COR-L47 (cell line): ENCODE measurements around the gene MTNR1B.
A peak's percentile ranks its signal among the peaks of the same experiment; 100 is the strongest.

Experiments used
- DNase-seq: peaks from one replicate; lab custom pipeline; 2025; lab: John Stamatoyannopoulos, UW

Gene MTNR1B

DNA sequence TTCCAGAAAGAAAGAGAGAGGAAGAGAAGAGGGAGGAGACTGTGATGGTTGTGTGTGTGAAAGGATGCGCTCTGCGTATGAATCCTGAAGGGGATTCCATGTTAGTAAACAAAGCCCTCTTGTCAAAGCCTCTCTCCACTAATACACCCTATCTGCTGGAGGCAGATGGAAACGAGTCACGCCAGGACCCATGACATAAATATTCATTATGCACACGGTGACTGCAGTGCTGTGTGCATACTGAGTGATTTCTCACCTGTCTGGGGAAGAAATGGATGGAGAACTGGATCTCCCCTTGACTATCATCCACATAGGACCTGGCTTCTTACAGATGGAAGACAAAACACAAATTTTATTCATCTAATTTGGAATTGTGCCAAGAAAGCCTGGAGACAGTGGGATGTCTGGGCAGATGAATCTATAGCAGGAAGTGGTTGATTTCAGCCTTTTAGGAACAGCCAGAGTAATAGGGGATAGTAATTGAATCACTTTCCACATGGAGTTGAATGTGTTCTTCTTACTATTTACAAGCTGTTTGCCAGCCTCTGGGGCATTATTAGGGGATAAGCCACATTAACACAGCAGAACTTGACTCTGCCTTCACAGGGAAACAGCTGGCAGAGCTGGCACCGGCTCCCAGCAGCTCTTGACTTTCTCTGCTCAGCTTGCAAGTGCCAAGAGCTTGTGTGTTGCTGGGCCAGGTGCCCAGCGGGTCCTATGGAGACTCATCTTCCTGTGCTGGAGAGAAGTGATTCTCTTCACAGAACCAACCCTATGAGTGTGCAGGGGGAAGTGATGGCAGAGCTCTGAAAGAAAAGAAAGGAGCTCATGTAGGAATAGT is 9.0 kb downstream of the MTNR1B start:
- DNase-seq, result peak; percentile 85

DNA sequence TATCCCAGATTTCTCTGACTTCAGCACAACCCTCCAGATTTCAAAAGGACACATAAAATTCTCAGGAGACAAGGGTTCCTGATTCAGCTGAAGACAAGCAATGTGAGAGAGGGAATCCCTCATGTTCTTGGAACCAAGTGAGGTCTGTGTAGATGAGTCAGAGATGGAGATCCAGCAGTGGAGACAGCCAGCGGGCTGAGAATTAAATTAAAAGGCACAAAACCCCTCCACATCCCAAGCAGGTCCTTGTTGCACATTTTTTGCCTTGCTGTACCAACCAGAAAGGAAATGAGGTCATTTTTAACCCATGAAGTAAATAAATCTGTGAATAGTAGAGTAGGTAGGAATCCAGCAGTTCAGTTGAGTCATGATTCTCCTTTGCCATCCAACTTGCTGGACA is 9.7 kb downstream of the MTNR1B start:
- DNase-seq, result no peak

DNA sequence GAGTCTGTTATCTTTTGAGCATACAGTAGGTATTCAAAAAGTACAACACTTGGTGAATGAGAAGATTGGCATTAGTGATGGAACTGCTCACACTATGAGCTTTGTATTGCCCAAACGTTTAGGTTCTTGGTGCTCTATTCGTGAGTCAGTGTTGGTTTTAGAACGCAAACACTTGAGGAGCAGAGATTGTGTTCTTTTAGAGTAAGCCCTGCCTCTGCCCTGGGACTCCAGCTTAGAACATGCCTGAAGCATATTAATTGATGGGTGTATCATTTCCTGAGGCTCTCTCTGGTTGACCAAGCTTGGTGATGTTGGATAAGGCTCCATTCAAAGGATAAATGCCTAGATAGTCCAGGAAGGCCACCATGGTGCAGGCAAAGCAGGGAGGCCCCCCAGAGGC is 10.9 kb downstream of the MTNR1B start:
- DNase-seq, result no peak

DNA sequence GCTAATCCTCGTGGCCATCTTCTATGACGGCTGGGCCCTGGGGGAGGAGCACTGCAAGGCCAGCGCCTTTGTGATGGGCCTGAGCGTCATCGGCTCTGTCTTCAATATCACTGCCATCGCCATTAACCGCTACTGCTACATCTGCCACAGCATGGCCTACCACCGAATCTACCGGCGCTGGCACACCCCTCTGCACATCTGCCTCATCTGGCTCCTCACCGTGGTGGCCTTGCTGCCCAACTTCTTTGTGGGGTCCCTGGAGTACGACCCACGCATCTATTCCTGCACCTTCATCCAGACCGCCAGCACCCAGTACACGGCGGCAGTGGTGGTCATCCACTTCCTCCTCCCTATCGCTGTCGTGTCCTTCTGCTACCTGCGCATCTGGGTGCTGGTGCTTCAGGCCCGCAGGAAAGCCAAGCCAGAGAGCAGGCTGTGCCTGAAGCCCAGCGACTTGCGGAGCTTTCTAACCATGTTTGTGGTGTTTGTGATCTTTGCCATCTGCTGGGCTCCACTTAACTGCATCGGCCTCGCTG is 12.1 kb downstream of the MTNR1B start:
- DNase-seq, result no peak

DNA sequence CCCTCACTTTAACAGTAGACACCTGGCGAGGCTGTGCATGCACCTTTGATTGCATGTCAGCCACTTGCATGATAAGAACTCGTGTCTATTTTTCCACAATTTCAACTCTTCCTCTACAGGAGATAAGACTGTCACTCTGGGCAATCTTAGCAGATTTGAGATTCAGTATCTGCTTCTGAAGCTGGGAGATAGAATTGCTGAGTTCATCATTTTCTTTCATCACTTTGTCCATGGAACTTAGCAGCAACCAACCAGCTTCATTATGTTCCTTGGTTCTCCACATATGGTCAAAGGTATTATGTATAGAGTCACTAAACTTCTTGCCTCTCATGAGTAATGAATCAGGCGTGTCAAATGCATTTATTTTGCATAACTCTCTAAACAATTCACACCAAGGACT is 17.1 kb downstream of the MTNR1B start:
- no peak for DNase-seq

DNA sequence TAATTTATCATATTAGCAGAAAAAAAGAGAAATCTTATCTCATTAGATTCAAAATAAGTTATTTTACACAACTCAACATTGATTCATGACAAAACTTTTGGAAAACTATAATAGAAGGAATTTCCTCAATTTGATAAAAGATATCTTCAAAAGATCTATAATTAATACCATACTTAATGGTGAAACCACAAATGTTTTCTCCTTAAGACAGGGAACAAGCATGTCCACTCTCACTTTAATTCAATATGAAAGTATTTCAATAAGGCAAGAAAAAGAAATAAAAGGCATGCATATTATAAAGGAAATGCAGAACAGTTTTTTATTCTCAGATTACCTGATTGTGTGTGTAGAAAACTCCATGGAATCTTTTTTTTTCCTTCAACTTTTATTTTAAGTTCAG is 23.6 kb downstream of the MTNR1B start:
- DNase-seq, result no peak

DNA sequence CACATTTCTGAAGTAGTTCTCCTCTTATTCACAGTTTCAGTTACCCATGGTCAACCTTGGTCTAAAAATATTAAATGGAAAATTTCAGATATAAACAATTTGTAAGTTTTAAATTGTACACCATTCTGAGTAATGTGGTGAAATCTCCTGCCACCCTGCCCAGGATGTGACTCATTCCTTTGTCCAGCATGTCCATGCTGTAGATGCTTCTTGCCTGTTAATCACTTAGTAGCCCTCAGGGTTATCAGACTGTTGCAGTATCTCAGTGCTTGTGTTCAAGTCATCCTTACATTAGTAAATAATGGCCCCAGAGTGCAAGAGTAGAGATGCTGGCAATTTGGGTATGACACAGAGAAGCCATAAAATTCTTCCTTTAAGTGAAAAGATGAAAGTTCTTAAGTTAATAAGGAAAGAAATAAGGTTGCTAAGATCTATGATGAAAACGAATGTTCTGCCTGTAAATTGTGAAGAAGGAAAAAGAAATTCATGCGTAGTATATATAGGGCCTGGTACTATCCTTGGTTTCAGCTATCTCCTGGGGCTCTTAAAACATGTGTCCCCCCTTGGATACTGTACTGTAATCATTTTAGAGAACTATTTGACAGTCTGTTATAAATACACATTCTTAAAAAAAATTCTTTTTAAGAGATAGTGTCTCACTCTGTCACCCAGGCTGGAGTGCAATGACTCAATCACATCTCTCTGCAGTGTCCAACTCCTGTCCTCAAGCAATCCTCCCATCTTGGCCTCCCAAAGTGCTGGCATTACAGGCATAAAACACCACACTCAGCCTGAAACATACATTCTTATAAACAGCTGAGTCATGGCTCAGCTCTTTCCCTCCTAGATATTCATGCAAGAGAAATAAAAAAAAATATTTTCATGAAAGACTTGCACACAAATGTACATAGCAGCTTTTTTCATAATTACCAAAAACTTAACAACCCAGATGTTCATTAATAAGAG is 31.3 kb downstream of the MTNR1B start:
- DNase-seq, result no peak

DNA sequence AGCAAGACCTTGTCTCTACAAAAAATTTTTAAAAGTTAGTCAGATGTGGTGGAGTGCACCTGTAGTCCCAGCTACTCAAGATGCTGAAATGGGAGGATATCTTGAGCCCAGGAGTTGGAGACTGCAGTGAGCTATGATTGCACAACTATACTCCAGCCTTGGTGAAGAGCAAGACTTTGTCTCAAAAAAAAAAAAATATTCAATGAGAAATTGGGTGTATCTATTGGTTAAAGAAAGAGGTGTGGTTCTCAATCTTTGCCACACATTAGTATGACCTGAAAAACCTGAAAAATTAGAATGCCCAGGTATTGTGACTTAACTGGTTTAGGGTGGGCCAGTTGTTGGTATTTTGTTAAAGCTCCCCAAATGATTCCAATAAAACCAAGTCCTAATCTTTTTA is 32.4 kb downstream of the MTNR1B start:
- no peak for DNase-seq

DNA sequence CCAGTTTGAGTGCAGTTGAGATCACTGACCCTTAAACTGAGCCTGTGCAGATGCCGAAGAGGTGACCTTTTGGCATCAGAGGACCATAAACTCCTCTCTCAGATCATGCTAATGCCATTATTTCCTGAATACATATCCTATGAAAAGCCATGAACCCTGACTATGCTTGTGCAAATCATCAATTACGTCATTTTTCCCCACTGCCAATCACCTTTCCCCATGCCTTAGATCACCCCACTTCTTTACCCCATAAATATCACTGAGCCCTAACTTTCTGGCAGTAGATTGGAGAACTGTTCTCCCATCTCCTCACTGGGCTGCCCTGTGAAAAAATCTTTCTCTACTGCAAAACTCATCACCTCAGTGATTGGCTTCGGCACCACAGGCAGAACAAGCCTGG is 32.9 kb downstream of the MTNR1B start:
- no peak for DNase-seq

DNA sequence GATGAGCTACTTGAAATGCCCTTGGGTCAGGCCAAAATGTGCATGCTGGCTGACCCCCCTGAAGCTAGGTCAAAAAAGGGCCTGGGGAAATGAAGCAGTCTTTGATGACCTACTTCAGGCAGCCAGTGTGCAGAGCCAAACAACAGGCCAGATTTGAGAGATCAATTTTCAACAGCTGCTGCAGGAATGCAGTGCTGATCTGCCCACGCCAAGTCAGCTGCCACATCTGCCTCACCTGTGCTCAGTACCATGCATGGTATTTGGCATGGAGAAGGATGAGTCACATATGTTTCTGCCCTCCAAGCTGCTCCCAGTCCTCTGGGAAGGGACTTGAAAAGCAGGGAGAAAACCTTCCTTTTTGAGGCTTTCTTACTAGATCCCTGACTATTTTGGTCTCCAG is 35.8 kb downstream of the MTNR1B start:
- DNase-seq, result no peak

DNA sequence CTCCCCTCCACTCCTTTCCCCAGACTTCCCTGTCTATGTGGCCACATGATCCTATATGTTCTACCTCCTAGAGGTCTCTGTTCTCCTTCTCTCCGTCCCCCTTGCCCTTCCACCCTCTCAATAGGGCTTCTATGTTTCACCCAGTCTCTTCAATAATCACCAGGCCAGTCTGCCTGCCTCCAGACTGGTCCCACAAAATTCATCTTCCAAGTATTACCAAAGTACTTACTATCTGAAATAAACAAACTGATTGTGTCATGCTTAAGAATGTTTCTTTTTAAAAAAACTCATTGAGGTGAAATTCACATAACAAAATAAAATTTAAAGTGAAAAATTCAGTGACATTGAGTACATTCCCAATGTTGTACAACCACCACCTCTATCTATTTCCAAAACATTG is 44.2 kb downstream of the MTNR1B start:
- no peak for DNase-seq

DNA sequence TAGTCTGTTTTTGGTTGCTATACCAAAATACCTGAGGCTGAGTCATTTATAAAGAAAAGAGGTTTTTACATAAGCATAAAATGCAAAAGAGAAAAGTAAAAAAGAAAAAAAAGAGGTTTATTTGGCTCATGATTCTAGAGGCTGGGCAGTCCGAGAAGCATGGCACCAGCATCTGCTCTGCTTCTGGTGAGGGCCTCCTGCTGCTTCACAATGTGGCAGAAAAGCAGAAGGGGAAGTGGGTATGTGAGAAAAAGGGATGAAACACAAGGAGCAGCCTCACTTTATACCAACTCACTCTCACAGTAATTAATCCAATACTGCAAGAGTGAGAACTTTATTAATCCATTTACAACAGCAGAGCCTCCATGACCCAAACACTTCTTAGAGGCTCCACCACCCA is 47.1 kb downstream of the MTNR1B start:
- DNase-seq, result no peak

DNA sequence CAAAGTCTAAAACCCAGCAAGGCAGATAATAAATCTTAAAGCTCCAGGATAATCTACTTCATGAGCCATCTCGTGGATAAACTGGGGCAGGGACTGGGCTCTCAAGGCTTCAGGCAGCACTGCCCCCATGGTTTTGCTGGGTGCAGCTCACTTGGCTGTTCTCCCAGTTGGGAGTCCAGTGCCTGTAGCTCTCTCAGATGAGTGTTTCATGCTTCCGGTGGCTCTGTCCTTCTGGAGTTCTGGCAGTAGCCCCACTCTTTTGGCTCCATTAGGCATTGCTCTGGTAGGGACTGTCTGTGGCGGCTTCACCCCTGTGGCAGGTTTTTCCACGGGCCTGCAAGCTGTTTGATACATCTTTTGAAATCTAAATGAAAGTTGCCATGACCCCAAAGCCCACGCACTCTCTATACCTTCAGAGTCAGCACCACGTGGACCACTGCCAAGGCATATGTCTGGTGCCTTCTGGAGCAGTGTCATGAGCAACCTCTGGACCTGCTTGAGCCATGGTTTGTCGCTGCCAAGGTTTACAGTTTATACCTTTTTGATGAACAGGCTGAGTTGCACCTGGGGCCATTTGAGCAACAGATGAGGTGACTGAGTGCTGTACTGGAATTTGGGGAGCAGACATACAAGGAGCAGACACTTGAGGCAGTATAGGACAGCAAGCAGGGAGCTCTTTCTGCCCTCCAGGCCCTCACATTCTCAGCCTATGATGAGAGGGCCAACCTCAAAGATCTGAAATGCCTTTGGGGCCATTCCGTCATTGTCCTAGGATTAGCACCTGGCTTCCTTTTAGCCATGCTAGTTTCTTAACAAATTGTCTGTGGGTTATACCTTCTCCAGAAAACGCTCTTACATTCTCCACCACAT is 48.6 kb downstream of the MTNR1B start:
- DNase-seq, result no peak

DNA sequence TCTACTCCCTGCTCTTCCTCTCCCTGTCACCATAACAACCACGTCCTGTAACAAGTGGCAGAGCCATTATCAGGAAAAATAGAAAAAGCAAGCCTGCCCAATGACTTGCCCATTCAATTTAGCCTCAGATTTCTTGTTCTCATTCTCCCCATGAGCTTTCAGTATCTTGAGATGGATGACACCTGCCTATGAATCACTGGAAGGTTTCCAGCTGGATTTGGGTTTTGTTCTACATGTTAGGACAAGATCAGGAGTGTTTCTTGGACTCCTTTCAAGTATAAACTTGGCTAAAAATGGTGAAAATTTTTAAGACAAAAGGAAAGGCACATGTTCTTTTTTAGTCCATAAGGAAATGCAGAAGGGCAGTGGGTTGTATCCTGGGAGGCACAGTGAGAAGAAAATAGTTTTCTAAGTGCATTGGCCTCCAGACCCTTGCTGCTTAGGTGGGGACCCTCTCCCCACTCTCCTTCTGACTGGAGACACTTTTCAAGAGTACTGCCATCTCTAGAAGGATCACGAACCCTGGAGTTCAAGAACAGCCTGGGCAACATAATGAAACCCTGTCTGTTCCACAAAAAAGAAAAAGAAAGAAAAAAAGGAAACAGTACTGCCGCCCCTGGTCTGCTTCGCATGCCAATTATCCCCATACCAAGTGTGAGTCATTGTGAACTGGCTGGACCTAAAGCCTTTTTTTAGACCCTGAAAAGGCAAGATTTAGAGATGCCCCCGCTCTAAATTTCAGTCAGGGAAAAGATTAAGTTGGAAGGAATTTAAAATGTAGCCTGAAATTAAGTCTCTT is 51.0 kb downstream of the MTNR1B start:
- peak; percentile 64 for DNase-seq

DNA sequence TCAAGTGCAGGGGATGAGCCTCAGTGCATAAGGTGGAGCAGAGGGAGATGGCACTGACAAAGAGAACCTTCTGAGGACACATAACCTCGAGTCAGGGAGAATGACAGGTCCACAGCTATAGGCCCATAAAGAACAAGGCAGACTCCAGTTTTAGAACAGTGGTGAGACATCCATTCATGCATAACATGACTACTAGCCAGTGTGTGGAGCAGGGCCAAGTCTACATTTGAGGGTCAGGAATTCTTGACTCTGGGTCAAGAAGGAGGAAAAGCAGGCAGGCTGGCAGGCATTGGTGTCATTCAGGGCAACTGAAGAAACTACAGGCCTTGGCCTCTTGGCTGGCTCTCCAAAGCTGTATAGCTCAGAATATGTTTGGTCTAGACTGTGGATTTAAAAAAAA is 54.9 kb downstream of the MTNR1B start:
- no peak for DNase-seq

DNA sequence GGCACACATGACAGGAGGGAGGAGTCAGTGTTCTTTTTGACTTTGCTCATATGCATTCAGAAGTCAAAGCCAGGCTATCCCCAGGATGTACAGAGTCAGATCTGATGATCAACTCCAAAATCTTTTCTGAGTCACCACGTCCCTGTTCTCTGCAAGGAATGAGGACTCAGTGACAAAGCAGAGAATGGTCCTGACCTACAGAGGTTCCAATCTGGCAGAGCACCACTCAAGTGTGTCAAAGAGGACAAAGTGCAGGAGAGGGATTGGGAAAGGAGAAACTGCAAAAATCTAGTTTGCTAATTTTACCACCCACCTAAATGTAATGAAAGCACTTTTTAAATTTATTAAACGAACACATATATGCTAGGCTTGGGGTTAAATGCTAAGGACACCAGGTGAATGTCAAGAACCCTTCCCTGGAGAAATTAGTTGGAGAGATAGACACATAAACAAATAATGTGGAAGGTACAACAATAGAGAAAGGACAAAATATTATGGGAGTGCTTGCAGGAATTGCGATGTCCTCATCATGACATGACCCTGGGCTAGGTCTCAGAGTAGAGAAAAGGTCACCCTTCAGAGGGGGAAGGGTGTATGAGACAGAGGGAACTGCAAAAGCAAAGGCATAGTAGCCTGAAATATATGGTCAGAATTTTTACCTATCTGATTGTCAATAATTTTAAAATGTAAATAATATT is 56.3 kb downstream of the MTNR1B start:
- DNase-seq, result no peak

DNA sequence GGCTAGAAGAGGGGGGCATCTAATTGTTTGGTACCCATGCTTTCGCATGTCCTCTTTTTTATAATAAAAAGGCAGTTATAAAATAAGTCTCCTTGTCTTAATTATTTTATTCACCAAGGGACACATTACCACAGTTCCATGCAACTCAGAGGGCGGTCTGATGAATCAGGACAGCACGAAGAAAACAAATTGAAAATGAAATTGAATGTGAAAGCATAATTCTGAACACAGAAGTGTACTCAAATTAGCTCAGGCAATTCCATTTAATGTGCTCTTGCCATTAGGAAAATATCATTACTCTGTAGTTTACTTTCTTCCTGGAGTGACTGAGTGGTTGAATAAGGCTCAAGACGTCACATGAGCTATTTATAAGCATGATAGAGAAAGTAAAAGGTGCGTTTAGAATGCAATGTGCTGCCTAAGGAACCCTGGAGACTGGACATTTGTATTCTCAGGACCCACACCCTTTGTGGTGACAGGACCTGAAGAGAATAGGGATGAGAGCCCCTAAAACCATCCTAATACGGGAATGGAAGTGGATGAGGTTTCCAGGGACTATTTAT is 59.6 kb downstream of the MTNR1B start:
- no peak for DNase-seq

DNA sequence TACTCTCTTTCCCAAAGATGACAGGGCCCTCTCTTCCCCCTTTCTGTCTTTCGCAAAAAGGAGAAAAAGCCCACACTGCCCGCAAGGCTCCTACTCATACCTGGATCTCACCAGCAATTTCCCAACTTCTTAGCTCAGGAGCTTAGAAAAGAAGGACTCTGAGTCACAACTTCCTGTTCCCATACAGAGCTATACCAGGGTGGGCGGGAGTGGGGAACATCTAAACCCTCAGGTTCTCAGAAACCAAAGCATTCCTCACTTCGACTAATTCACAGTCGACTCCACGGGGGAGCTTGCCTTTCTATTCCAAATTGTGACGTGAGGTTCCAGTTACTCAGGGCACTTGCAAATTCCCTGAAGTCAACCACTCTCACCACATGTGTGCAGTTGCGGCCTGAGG is 61.9 kb downstream of the MTNR1B start:
- DNase-seq, result no peak
